GM13977 (cell line): ENCODE measurements around the gene TMEM178B.

ENCODE experiments used
- DNase-seq: peaks from one replicate; pipeline ENCODE4 v3.0.0; 2012; ENCODE audit warnings: low spot score
- CTCF ChIP-seq: IDR thresholded peaks from 2 replicates; pipeline ENCODE4 v1.5.1; 2012; ENCODE audit warnings: mild to moderate bottlenecking, control low read depth; ENCODE audit not compliant: insufficient read depth; ENCODE audit errors: extremely low read depth, missing control alignments
- in situ Hi-C: fragments of 300-500 bp; cut with MboI; formaldehyde crosslinking; loops from one replicate; pipeline ENCODE4 v1.12.0; 2022; ENCODE audit warnings: low sequenced_read_pairs, low pct_unique_long_range_greater_than_20kb, mixed read lengths, inconsistent platforms; ENCODE audit not compliant: unreplicated experiment

The TMEM178B gene

DNA sequence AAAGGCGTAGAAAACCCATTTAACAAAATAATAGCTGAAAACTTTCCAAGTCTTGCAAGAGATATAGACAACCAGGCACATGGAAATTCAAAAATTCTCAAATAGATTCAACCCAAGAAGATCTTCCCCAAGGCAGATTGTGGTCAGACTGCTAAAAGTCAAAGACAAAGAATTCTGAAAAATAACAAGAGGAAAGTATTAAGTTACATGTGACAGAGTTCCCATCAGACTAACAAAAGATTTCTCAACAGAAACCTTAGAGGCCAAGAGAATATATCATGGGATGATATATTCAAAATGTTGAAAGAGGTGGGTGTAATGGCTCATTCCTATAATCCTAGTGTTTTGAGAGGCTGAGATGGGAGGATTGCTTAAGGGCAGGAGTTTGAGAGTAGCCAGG is 59.8 kb downstream of the TMEM178B start:
- DNase-seq, result no peak
- TF ChIP-seq CTCF, result no peak
- in situ Hi-C loops, result no loop called here

DNA sequence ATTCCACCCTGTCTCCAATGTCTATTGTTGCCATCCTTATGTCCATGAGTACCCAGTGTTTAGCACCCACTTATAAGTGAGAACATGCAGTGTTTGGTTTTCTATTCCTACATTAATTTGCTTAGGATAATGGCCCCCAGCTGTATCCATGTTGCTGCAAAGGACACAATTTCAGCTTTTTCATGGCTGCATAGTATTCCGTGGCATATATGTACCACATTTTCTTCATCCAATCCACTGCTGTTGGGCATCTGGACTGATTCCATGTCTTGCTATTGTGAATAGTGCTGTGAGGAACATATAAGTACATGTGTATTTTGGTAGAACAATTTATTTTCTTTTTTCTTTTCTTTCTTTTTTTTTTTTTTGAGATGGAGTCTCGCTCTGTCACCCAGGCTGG is 68.2 kb downstream of the TMEM178B start:
- DNase-seq, result no peak
- in situ Hi-C loops, result no loop called here

DNA sequence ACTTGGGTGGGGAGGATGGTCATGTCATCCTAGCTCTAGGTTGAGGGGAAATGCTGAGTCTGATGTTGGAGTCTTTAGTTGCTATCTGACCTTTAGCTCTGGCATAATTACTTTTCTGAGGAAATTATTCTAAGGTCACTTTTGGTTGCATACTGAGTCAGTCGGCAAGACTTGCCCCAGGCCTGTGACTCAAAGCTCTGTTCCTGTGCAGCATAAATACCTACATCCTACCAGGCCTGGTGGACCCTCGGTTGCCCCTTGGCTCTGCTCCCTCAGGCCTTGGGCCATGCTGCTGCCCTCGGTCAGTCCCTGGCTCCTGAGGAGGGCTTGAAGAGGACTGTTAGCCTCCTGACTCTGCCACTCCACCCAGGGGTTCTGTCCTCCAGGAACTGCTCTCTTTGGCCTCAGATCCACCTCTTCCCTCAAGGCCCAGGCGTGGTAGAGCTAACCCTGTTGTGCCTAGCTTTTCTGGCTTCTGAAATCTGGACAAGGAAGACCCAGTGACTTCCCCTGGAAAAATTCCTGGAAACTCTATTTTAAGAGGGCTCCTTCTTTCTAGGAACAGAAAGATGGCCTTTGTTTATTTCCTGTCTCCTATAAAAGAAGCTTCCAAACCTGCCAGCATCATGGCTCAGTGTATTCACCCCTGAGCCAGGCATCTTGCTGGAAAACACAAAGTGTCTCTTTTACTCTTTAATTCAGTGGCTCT is 71.2 kb downstream of the TMEM178B start:
- TF ChIP-seq CTCF, result no peak
- DNase-seq, result no peak
- in situ Hi-C loops, result no loop called here

More for the DNA sequence above, 68.2 kb downstream of the TMEM178B start:
- TF ChIP-seq CTCF, result no peak

- no peak for TF ChIP-seq CTCF
- no peak for DNase-seq
- in situ Hi-C loops, result no loop called here
Observed at GRCh38 chr7:141145630-141145982, 71.7 kb downstream of the TMEM178B start.

DNA sequence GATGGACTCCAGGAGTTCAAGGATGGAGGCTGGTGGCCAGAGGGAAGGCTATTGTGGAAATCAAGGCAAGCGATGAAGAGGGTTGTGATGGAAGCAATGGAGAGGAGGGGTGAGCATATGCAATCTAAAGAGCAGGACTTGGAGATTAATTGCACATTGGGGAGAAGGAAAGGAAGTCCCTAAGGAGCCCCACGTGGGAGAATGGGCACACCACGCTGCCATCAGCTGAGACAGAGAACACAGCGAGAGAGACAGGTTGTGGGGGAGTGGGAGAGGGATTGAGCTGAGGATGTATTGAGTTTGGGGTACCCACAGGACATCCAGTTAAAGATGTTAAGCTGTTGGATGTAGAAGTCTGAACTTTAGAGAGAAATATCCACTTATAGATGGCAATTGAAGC is 73.6 kb downstream of the TMEM178B start:
- DNase-seq, result no peak
- no peak for TF ChIP-seq CTCF
- in situ Hi-C loops, result no loop called here

GRCh38 chr7:141150465-141150864 is 76.6 kb downstream of the TMEM178B start:
- TF ChIP-seq CTCF, result no peak
- no peak for DNase-seq
- in situ Hi-C loops, result no loop called here
